Activated CD8-positive, alpha-beta T cell treated with anti-CD3 and anti-CD28 coated beads for 36 hours (primary cell): Measurements from ENCODE around the gene RXRA. TPM values are rescaled to one million over a fixed set of nuclear protein-coding genes. Genes with fewer than 3 reads are reported as not detected.

ENCODE experiments used
- ATAC-seq: fragments of 200-7000 bp; cut with Tn5 transposase; one replicate; pipeline ENCODE4 v1.10.0; 2021; ENCODE audit warnings: mild to moderate bottlenecking, moderate library complexity
- CTCF ChIA-PET: fragments of 350-600 bp; sonication (Branson Sonifier 250); formaldehyde crosslinking; loops from one replicate; lab custom pipeline; 2021; ENCODE audit warnings: antibody characterized with exemption; lab: Charles Lee
- POLR2A ChIA-PET: fragments of 350-600 bp; sonication (Branson Sonifier 250); formaldehyde crosslinking; loops from one replicate; lab custom pipeline; 2021; ENCODE audit warnings: antibody characterized with exemption; lab: Charles Lee
- DNase-seq: peaks from one replicate; pipeline ENCODE4 v3.0.0-alpha.2; 2020
- H3K27ac Mint-ChIP-seq: one replicate; pipeline ENCODE4 v1.8.0; 2021; ENCODE audit warnings: mild to moderate bottlenecking, mixed read lengths
- H3K27me3 Mint-ChIP-seq: one replicate; pipeline ENCODE4 v1.8.0; 2021; ENCODE audit warnings: mixed read lengths
- H3K36me3 Mint-ChIP-seq: one replicate; pipeline ENCODE4 v1.8.0; 2021; ENCODE audit warnings: low read depth, mixed read lengths
- H3K4me1 Mint-ChIP-seq: one replicate; pipeline ENCODE4 v1.8.0; 2021; ENCODE audit warnings: low read depth, mixed read lengths
- H3K4me3 Mint-ChIP-seq: one replicate; pipeline ENCODE4 v1.8.0; 2021; ENCODE audit warnings: mild to moderate bottlenecking, moderate library complexity, mixed read lengths
- H3K9me3 Mint-ChIP-seq: one replicate; pipeline ENCODE4 v1.8.0; 2021; ENCODE audit warnings: mixed read lengths
- intact Hi-C: fragments of 100-400 bp; cut with micrococcal nuclease; formaldehyde crosslinking; loops from one replicate; pipeline ENCODE4 v1.10.0; 2022
- total RNA-seq, 2 experiments: library from RNA; stranded (reverse); gene quantifications; one replicate each; pipeline ENCODE4 v1.2.3, GENCODE V29; 2021
- TF ChIP-seq, protein P1 (sequence below): fragments of 200-600 bp; IDR thresholded peaks from one replicate; pipeline ENCODE4 v1.8.0; 2022; ENCODE audit warnings: antibody characterized with exemption, mild to moderate bottlenecking

The RXRA gene
- total RNA-seq, 2 experiments from 2014 or later, result 23.2 to 23.8 TPM

DNA sequence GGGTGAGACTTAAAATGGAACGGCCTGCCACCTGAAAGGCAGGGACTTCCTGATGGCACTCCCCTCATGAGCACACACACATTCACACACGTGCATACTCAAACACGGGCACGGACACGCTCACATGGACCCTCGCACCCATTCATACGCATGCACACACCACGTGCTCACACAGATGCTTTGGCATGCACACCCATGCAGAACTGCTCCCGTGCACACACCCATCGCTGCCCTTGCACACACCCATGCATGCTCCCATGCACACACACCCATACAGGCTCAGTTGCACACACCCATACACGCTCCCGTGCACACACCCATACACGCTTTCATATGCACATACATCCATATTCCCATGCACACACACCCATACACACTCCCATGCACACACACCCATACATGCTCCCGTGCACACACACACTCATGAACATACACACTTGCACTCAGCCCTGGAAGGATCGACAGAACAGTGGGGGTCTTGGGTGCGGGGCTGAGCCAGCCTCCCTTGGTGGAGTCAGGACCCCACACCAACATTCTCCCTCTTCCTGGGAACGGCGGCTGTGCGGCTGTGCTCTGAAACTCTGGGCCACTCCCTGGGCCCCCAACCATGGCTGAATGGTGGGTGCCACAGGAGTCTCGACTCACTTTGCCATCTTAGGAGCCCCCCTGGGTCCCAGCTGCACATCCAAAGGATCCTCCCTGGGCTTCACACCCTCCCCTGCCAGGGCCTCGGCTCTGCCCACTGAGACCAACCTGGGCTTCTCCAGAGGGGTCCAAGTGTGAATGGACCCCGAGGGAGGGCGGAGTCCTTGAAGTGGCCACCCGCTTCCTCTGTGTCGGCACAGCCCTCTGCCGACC, 115.2 kb downstream of the RXRA start:
- no peak for ATAC-seq
- POLR2A ChIA-PET, result interaction anchor here (0.7 to 1.9 kb wide), 6 partner anchors 10 to 271 kb away, joined by 3 to 5 read pairs (median 4); no protein-coding TSS in a partner anchor
- Mint-ChIP-seq H3K4me3 (no peak overlapping the region), H3K4me1 (peaks cover 20% of the 10 kb centered on the region), H3K36me3 (no peaks in the 10 kb centered on the region), H3K9me3 (no peaks in the 10 kb centered on the region), H3K27ac (no peak overlapping the region), H3K27me3 (peaks cover 17% of the 10 kb centered on the region)
- TF ChIP-seq, protein P1, sequence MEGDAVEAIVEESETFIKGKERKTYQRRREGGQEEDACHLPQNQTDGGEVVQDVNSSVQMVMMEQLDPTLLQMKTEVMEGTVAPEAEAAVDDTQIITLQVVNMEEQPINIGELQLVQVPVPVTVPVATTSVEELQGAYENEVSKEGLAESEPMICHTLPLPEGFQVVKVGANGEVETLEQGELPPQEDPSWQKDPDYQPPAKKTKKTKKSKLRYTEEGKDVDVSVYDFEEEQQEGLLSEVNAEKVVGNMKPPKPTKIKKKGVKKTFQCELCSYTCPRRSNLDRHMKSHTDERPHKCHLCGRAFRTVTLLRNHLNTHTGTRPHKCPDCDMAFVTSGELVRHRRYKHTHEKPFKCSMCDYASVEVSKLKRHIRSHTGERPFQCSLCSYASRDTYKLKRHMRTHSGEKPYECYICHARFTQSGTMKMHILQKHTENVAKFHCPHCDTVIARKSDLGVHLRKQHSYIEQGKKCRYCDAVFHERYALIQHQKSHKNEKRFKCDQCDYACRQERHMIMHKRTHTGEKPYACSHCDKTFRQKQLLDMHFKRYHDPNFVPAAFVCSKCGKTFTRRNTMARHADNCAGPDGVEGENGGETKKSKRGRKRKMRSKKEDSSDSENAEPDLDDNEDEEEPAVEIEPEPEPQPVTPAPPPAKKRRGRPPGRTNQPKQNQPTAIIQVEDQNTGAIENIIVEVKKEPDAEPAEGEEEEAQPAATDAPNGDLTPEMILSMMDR, result no peak
- DNase-seq, result no peak
- intact Hi-C loops, result loop anchor here (5.0 kb wide), 1 partner anchor 269 kb away; no protein-coding TSS in a partner anchor
- CTCF ChIA-PET, result interaction anchor here (1.6 to 2.5 kb wide), 6 partner anchors 8 to 78 kb away, joined by 5 to 36 read pairs (median 10); no protein-coding TSS in a partner anchor

DNA sequence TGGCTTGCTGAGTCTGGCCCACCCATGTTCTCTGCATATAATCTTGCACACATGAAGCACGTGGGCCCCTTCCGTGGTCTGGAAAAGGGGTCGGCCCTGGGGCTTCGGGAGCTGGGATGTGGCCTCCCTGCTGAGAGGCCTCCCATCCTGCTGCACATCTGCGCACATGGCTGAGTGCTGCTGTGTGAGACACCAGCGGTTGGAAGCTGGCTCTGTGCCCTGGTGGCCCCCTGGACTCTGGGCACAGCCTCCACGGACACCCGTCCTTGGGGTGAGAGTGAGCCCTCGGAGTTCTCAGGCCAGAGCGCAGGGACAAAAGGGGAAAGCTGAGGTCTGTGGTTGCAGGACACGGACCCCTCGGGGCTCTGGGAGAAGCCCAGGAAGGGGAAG, 115.8 kb downstream of the RXRA start:
- TF ChIP-seq, protein P1, result no peak
- ChIA-PET CTCF (interaction anchor here (0.6 to 2.5 kb wide), 19 partner anchors 9 to 280 kb away, joined by 3 to 36 read pairs (median 7); no protein-coding TSS in a partner anchor), POLR2A (interaction anchor here (0.7 to 1.9 kb wide), 7 partner anchors 10 to 272 kb away, joined by 3 to 5 read pairs (median 3); no protein-coding TSS in a partner anchor)
- intact Hi-C loops, result loop anchor here (5.0 kb wide), 1 partner anchor 270 kb away; no protein-coding TSS in a partner anchor
- H3K4me1 Mint-ChIP-seq, result peaks cover 20% of the 10 kb centered on the region
- H3K4me3 Mint-ChIP-seq, result no peak overlapping the region
- no peaks in the 10 kb centered on the region for H3K36me3 Mint-ChIP-seq
- no peak overlapping the region for H3K27ac Mint-ChIP-seq
- ATAC-seq (no peak), DNase-seq (no peak)
- H3K27me3 Mint-ChIP-seq, result peaks cover 17% of the 10 kb centered on the region
- H3K9me3 Mint-ChIP-seq, result no peaks in the 10 kb centered on the region

DNA sequence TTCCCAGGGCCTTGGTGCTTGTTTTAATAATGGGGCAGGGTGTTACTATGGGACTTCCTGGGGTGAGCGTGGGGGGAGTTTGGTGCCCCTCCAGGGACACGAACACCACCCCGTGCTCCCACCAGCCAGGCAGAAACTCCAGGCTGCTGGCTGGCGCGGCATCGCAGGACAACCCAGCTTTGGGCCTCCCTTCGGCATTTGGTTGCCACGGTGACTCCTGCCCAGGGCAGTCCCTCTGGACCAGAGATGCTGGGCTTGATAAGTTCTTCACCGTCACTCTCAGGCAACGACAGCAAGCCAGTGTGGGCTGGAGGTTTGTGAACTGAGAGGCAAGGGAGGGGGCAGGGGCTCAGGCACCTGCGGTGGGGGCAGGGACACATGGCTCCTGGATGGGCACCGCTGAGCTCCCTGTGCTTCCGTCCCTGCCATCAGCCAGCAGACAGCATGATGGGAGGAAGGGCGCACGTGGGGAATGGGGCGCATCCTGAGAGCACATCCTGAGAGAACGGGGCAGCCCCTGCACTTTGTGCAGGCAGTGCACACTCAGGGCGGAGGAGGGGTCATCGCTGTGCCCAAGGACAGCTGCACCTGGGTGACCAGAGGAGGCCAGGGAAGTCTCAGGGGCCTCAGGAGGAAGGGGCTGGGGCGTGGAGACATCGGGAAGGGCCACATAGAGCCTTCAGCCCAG, 116.4 kb downstream of the RXRA start:
- no peak overlapping the region for H3K4me3 Mint-ChIP-seq
- no peak overlapping the region for H3K27ac Mint-ChIP-seq
- CTCF ChIA-PET, result interaction anchor here (0.6 to 2.5 kb wide), 28 partner anchors 10 to 280 kb away, joined by 3 to 36 read pairs (median 5); no protein-coding TSS in a partner anchor
- H3K9me3 Mint-ChIP-seq, result no peaks in the 10 kb centered on the region
- H3K27me3 Mint-ChIP-seq, result peaks cover 17% of the 10 kb centered on the region
- H3K36me3 Mint-ChIP-seq, result no peaks in the 10 kb centered on the region
- TF ChIP-seq, protein P1, result no peak
- H3K4me1 Mint-ChIP-seq, result peaks cover 20% of the 10 kb centered on the region
- POLR2A ChIA-PET, result interaction anchor here (0.7 to 1.9 kb wide), 11 partner anchors 11 to 272 kb away, joined by 3 to 6 read pairs (median 3); no protein-coding TSS in a partner anchor
- intact Hi-C loops, result loop anchor here (5.0 kb wide), 1 partner anchor 270 kb away; no protein-coding TSS in a partner anchor
- DNase-seq (peak; percentile 55), ATAC-seq (peak; percentile 11)

DNA sequence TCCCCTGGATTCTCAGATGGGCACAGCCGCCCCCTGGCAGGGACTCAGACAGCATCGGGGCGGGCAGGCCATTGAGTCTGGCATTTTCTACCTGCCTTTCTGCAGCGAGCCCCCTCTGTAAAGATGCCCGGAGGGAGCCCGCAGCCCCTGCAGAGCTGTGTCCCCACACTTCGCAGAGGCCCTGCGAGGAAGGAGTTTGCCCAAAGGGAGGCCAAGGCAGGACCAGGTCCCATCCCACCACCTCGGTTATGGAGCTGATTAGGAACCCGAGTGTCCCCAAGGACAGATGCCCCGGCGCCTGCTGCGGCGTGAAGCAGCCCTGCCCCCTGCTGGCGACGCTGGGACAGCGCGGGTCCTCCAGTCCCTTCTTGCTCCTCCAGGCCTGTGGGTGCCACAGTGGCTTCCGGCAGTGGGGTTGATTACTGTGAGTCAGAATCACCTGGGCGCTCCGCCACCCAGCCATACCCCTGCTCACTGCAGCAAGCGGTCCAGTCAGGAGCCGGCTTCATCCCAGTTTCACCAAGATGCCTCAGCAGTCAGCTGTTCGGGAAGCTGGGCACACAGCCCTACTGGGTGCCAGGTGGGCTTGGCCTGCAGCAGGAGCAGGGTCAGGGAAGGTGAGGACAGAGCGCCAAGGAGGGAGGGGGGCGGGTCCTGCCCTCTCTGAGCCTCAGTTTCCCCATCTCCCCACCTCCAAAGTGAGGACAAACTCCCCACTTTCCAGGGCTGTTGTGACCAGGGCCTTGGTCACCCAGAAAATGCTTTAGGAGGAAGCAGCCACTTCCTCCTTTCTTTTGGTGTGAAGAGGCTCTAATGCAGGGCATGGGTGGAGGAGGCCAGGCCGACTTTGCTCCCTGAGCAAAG, 117.2 kb downstream of the RXRA start:
- peak; percentile 99 for ATAC-seq
- no peak overlapping the region for H3K27ac Mint-ChIP-seq
- DNase-seq, result peak; percentile 94
- H3K4me3 Mint-ChIP-seq, result no peak overlapping the region
- peaks cover 17% of the 10 kb centered on the region for H3K27me3 Mint-ChIP-seq
- intact Hi-C loops, result loop anchor here (5.0 kb wide), 1 partner anchor 271 kb away; no protein-coding TSS in a partner anchor
- H3K9me3 Mint-ChIP-seq, result no peaks in the 10 kb centered on the region
- ChIA-PET CTCF (interaction anchor here (0.6 to 2.5 kb wide), 30 partner anchors 10 to 281 kb away, joined by 3 to 36 read pairs (median 5); no protein-coding TSS in a partner anchor), POLR2A (interaction anchor here (0.7 to 1.9 kb wide), 7 partner anchors 12 to 115 kb away, joined by 3 to 6 read pairs (median 4); no protein-coding TSS in a partner anchor)
- TF ChIP-seq, protein P1, result peak; percentile 99
- H3K36me3 Mint-ChIP-seq, result no peaks in the 10 kb centered on the region
- H3K4me1 Mint-ChIP-seq, result peaks cover 20% of the 10 kb centered on the region
